Osteoblast (primary cell): ENCODE results near the gene VIPR2. TPM values are rescaled to one million over a fixed set of nuclear protein-coding genes. Genes with fewer than 3 reads are reported as not detected.

Experiments
- DNase-seq: peaks from one replicate; pipeline ENCODE4 v3.0.0; 2011; ENCODE audit warnings: low spot score, mixed read lengths; ENCODE audit not compliant: insufficient read length; ENCODE audit errors: missing footprints
- H2AFZ ChIP-seq: 2 replicates; pipeline ENCODE4 v1.6.0; 2011; ENCODE audit warnings: mild to moderate bottlenecking, low read length
- H3K27ac ChIP-seq: 2 replicates; pipeline ENCODE4 v1.5.1; 2011; ENCODE audit warnings: mild to moderate bottlenecking, low read depth, low read length, moderate library complexity
- H3K27me3 ChIP-seq: 2 replicates; pipeline ENCODE4 v1.6.0; 2012; ENCODE audit warnings: mild to moderate bottlenecking, control low read depth, inconsistent platforms, low read length, moderate library complexity; ENCODE audit not compliant: insufficient read depth
- H3K36me3 ChIP-seq: 2 replicates; pipeline ENCODE4 v1.5.1; 2011; ENCODE audit warnings: mild to moderate bottlenecking, low read length, control low read depth, moderate library complexity; ENCODE audit not compliant: insufficient read depth
- H3K4me1 ChIP-seq: 2 replicates; pipeline ENCODE4 v1.5.1; 2011; ENCODE audit warnings: mild to moderate bottlenecking, low read length, control low read depth, moderate library complexity; ENCODE audit not compliant: insufficient read depth
- H3K4me2 ChIP-seq: 2 replicates; pipeline ENCODE4 v1.6.0; 2011; ENCODE audit warnings: mild to moderate bottlenecking, low read length; ENCODE audit not compliant: insufficient read depth
- H3K4me3 ChIP-seq: fragments of 200-600 bp; sonication (generic); 3 replicates; pipeline ENCODE4 v1.5.1; 2012; ENCODE audit warnings: mild to moderate bottlenecking, low read length, inconsistent platforms; ENCODE audit not compliant: insufficient read depth
- H3K79me2 ChIP-seq: 2 replicates; pipeline ENCODE4 v1.6.0; 2012; ENCODE audit warnings: mild to moderate bottlenecking, low read length, control low read depth, inconsistent platforms; ENCODE audit not compliant: insufficient read depth
- H3K9me3 ChIP-seq: 2 replicates; pipeline ENCODE4 v1.5.1; 2011; ENCODE audit warnings: low read depth, low read length, control low read depth
- H4K20me1 ChIP-seq: 2 replicates; pipeline ENCODE4 v1.6.0; 2012; ENCODE audit warnings: mild to moderate bottlenecking, low read length, control low read depth; ENCODE audit not compliant: insufficient read depth
- CTCF ChIP-seq: IDR thresholded peaks from 2 replicates; pipeline ENCODE4 v1.5.1; 2011; ENCODE audit warnings: mild to moderate bottlenecking, low read depth, low read length, moderate library complexity; ENCODE audit errors: extremely low read depth
- total RNA-seq: library from RNA; depleted of rRNA; stranded (reverse); fragments of >200 nt; gene quantifications from 2 replicates; pipeline ENCODE4 v1.2.3, GENCODE V29; 2012

The VIPR2 gene
- total RNA-seq, 1 donor, result not detected

- H3K36me3 ChIP-seq, result no peaks in the 10 kb centered on the region
- H3K4me1 ChIP-seq, result no peaks in the 10 kb centered on the region
- no peaks in the 10 kb centered on the region for H3K79me2 ChIP-seq
- DNase-seq, result no peak
- no peak overlapping the region for H3K4me3 ChIP-seq
- no peaks in the 10 kb centered on the region for H3K9me3 ChIP-seq
- H3K27me3 ChIP-seq, result no peaks in the 10 kb centered on the region
- no peak overlapping the region for H3K27ac ChIP-seq
- no peak overlapping the region for H2AFZ ChIP-seq
- H4K20me1 ChIP-seq, result no peaks in the 10 kb centered on the region
- H3K4me2 ChIP-seq, result no peak overlapping the region
- no peak for TF ChIP-seq CTCF
Measured at GRCh38 chr7:159109653-159110035, 35.0 kb downstream of the VIPR2 start.

- Histone ChIP-seq H3K9me3 (no peaks in the 10 kb centered on the region), H3K27ac (no peak overlapping the region), H3K4me2 (no peak overlapping the region), H3K36me3 (no peaks in the 10 kb centered on the region), H3K27me3 (no peaks in the 10 kb centered on the region), H3K4me3 (no peak overlapping the region), H2AFZ (no peak overlapping the region), H4K20me1 (no peaks in the 10 kb centered on the region), H3K79me2 (no peaks in the 10 kb centered on the region), H3K4me1 (no peaks in the 10 kb centered on the region)
- DNase-seq, result no peak
- no peak for TF ChIP-seq CTCF
Measured at GRCh38 chr7:159108941-159109652, 35.6 kb downstream of the VIPR2 start.

- DNase-seq, result no peak
- no peaks in the 10 kb centered on the region for H4K20me1 ChIP-seq
- H3K4me2 ChIP-seq, result no peak overlapping the region
- H2AFZ ChIP-seq, result no peak overlapping the region
- TF ChIP-seq CTCF, result no peak
- no peaks in the 10 kb centered on the region for H3K36me3 ChIP-seq
- no peak overlapping the region for H3K4me3 ChIP-seq
- H3K9me3 ChIP-seq, result no peaks in the 10 kb centered on the region
- H3K79me2 ChIP-seq, result no peaks in the 10 kb centered on the region
- no peaks in the 10 kb centered on the region for H3K27me3 ChIP-seq
- H3K4me1 ChIP-seq, result no peaks in the 10 kb centered on the region
- no peak overlapping the region for H3K27ac ChIP-seq
Measured at GRCh38 chr7:159108491-159108890, 36.2 kb downstream of the VIPR2 start.

GRCh38 chr7:159107161-159107892 lies 37.3 kb downstream of the VIPR2 start:
- H2AFZ ChIP-seq, result no peak overlapping the region
- no peaks in the 10 kb centered on the region for H3K36me3 ChIP-seq
- no peaks in the 10 kb centered on the region for H3K79me2 ChIP-seq
- no peak overlapping the region for H3K4me2 ChIP-seq
- TF ChIP-seq CTCF, result no peak
- DNase-seq, result peak; percentile 74
- H3K27ac ChIP-seq, result no peak overlapping the region
- H3K9me3 ChIP-seq, result no peaks in the 10 kb centered on the region
- H3K4me3 ChIP-seq, result no peak overlapping the region
- H3K27me3 ChIP-seq, result no peaks in the 10 kb centered on the region
- H3K4me1 ChIP-seq, result no peaks in the 10 kb centered on the region
- no peaks in the 10 kb centered on the region for H4K20me1 ChIP-seq
